Stimulated activated naive B cell treated with anti-CD40 and anti-IgM and Interleukin-4, amounts not matched to agents 10 μg/mL and 1 μg/mL and 100 μg/mL, for 72 hours (primary cell): ENCODE data around the gene ATF5.
A peak's percentile ranks its signal among the peaks of the same experiment; 100 is the strongest.

Experiments
- ATAC-seq, 2 donors: fragments of 150-1000 bp; cut with Tn5 transposase; replicated peaks; 2 replicates each; pipeline ENCODE4 v1.10.0; 2021; ENCODE audit warnings: moderate library complexity in 1 of 2
- DNase-seq: peaks from one replicate; pipeline ENCODE4 v3.0.0; 2021
- H3K27ac Mint-ChIP-seq: one replicate; pipeline ENCODE4 v1.8.0; 2022; ENCODE audit warnings: mild to moderate bottlenecking, mixed read lengths
- H3K27me3 Mint-ChIP-seq, 2 donors: one replicate each; pipeline ENCODE4 v1.8.0; 2022; ENCODE audit warnings: mixed read lengths in 2 of 2
- H3K36me3 Mint-ChIP-seq, 2 donors: one replicate each; pipeline ENCODE4 v1.8.0; 2022; ENCODE audit warnings: mixed read lengths in 2 of 2, mild to moderate bottlenecking in 1 of 2
- H3K4me1 Mint-ChIP-seq, 2 donors: one replicate each; pipeline ENCODE4 v1.8.0; 2022; ENCODE audit warnings: mixed read lengths in 2 of 2, mild to moderate bottlenecking in 1 of 2
- H3K4me3 Mint-ChIP-seq, 2 donors: one replicate each; pipeline ENCODE4 v1.8.0; 2022; ENCODE audit warnings: mild to moderate bottlenecking in 2 of 2, mixed read lengths in 2 of 2, moderate library complexity in 1 of 2
- H3K9me3 Mint-ChIP-seq, 2 donors: one replicate each; pipeline ENCODE4 v1.8.0; 2022; ENCODE audit warnings: mixed read lengths in 2 of 2, mild to moderate bottlenecking in 1 of 2

Gene ATF5

DNA sequence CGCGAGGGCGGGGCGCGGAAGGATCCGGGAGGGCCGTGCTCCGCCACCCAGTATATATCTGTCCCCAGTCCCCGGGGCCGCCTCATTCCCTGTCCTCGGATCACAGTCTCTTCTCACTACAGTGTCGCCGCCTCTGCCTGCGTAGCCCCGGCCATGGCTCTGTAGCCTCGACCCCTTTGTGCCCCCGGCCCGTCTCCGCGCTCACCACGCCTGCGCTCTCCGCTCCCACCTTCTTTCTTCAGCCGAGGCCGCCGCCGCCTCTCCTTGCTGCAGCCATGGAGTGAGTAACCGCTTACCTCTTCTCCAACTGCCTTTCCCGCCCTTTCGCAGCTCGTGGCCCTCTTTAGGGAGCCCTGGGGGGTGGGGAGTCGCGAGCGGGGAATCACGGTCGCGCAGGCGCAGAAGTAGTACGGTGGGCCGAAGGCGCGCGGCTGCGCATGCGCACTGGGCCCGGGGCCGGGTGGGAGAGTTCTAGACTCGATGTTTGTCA lies at the start of gene ATF5, which contains the start of gene NUP62:
Gene ATF5, plus strand, starts transcription at position 85 of the 490 bp plus-strand sequence. CDS start 1,646 bp downstream, outside the sequence.
Gene NUP62, minus strand, starts transcription at position 384 of the 490 bp plus-strand sequence. CDS start 19,697 bp downstream, outside the sequence.
- Mint-ChIP-seq H3K4me1 (peaks cover 51 to 80% of the 10 kb centered on the region in 2 donors), H3K27ac (peak within 1 kb of the TSS; percentile 96), H3K27me3 (no peaks in the 10 kb centered on the region), H3K4me3 (peak within 1 kb of the TSS; percentile 95), H3K9me3 (peaks cover 9 to 17% of the 10 kb centered on the region in 2 donors), H3K36me3 (peaks cover 75 to 81% of the 10 kb centered on the region in 2 donors)
- peak; percentile 85 for DNase-seq
- ATAC-seq, result peak; percentile 56 to 63

DNA sequence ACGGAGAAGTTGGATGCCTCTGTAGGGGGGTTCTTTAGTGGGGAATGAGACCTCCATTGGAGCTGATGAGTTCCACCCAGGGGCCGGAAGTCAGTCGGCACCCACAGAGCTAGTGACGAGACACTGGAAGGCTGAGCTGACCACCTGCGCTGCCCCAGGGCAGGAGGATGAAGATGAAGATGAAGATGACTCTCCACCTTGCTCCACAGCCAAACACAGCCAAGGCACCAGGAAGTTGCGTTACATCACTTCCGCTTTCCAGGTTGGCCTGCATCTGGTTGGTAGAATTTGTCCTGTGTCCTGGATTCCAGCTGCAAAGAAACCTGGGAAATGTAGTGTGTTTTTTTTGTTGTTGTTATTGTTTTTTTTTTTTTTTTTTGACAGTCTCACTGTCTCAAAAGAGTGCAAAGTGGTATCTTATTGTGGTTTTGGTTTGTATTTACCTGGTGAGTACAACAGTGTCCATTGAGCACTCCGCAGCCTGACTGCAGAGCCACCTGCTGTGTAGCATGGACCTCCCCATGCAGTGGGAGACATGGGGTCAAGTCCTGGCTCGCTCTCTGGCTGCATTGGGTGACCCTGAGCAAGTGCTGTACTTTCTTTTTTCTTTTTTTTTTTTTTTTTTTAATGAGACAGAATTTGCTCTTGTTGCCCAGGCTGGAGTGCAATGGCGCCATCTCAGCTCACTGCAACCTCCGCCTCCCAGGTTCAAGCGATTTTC lies 49.6 kb upstream of the ATF5 start:
- Mint-ChIP-seq H3K27ac (peak overlapping the region; percentile 42), H3K9me3 (peaks cover 0 to 2% of the 10 kb centered on the region in 2 donors), H3K36me3 (peaks cover 54 to 64% of the 10 kb centered on the region in 2 donors), H3K4me3 (peak overlapping the region in 1 of 2 donors; percentile 9), H3K27me3 (no peaks in the 10 kb centered on the region), H3K4me1 (peaks cover 31 to 71% of the 10 kb centered on the region in 2 donors)
- ATAC-seq (no peak), DNase-seq (no peak)

DNA sequence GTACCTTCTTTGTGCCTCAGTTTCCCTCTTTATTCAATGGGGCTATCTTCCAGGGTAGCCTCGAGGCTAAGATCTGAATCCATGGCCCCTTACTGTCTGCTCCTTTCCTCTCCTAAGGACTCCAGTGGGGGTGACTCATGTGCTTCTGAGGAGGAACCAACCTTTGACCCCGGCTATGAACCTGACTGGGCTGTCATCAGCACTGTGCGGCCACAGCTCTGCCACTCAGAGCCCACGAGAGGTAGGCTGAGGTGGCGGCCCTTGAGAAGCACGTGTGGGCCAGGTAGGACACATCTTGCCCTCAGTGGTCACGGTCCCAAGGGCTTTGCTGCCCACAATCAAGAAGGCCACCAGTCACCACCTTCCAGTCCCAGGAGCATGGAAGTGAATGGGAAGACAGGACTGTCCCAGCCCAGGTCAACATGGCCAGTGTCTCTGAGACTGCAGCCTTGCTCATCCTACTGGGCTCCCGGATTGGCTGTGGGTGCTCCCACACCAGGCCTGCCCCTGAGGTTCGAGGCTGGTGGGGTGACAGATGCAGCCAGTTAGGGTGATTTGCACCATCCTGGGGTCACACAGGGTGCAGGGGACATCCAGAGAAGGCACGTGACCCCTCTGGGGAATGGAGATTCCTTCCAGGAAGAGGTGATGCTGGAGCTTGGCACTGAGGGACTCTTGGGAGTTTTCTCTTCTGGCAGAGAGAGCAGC lies 48.7 kb upstream of the ATF5 start:
- H3K4me1 Mint-ChIP-seq, result peaks cover 33 to 72% of the 10 kb centered on the region in 2 donors
- H3K9me3 Mint-ChIP-seq, result peaks cover 0 to 2% of the 10 kb centered on the region in 2 donors
- no peaks in the 10 kb centered on the region for H3K27me3 Mint-ChIP-seq
- H3K4me3 Mint-ChIP-seq, result no peak overlapping the region
- no peak for ATAC-seq
- H3K36me3 Mint-ChIP-seq, result peaks cover 60 to 73% of the 10 kb centered on the region in 2 donors
- H3K27ac Mint-ChIP-seq, result no peak overlapping the region
- DNase-seq, result no peak

GRCh38 chr19:49881186-49881585 lies 47.8 kb upstream of the ATF5 start:
- DNase-seq (no peak), ATAC-seq (no peak)
- no peak overlapping the region for H3K4me3 Mint-ChIP-seq
- peaks cover 29 to 71% of the 10 kb centered on the region in 2 donors for H3K4me1 Mint-ChIP-seq
- peaks cover 61 to 74% of the 10 kb centered on the region in 2 donors for H3K36me3 Mint-ChIP-seq
- no peaks in the 10 kb centered on the region for H3K27me3 Mint-ChIP-seq
- H3K9me3 Mint-ChIP-seq, result peaks cover 0 to 2% of the 10 kb centered on the region in 2 donors
- no peak overlapping the region for H3K27ac Mint-ChIP-seq

DNA sequence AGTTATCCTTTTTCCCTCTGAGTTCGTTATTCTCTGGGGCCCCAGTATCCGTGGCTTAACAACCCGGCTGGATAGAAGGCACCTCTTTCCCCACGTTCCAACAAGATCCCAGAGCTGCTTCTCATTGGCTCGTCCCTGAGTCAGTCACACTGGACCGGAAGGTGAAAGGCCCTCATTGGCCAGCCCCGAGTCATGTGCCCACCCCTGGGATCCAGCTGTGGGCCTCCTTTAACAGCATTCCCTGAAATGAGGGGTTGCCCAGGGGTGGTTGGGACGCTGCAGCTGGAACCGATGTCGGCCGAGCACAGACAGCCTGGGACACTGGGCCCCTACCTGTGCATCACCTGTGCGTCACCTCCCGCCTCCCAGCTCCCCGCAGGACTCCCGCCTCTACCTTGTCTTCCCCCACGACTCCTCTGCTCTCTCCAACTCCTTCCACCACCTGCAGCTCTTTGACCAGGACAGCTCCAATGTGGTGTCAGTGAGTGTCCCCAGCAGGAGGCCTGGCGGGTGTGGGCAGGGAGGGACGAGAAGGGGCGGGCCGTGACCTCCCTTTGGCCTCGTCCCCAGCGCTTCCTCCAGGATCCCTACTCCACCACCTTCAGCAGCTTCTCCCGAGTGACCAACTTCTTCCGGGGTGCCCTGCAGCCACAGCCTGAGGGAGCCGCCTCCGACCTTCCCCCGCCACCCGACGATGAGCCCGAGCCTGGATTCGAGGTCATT lies 47.2 kb upstream of the ATF5 start:
- H3K36me3 Mint-ChIP-seq, result peaks cover 66 to 79% of the 10 kb centered on the region in 2 donors
- DNase-seq (no peak), ATAC-seq (no peak)
- H3K27me3 Mint-ChIP-seq, result no peaks in the 10 kb centered on the region
- peaks cover 29 to 77% of the 10 kb centered on the region in 2 donors for H3K4me1 Mint-ChIP-seq
- H3K9me3 Mint-ChIP-seq, result peaks cover 0 to 2% of the 10 kb centered on the region in 2 donors
- peak overlapping the region; percentile 79 for H3K27ac Mint-ChIP-seq
- H3K4me3 Mint-ChIP-seq, result peak overlapping the region in 1 of 2 donors; percentile 36

DNA sequence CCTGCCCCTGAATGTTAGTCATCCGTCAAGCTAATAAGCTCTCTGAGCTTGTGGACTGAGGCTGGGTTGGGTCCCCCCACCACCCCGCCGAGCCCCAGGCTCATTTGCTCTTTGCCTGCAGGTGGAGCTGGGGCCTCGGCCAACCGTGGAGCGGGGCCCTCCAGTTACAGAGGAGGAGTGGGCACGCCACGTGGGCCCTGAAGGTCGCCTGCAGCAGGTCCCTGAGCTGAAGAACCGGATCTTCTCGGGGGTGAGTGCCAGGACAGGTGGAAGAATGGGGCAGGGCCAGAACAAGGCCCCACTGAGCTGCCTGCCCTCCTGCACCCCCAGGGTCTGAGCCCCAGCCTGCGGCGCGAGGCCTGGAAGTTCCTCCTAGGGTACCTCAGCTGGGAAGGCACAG lies 46.4 kb upstream of the ATF5 start:
- H3K36me3 Mint-ChIP-seq, result peaks cover 69 to 87% of the 10 kb centered on the region in 2 donors

GRCh38 chr19:49883094-49883493 lies 45.9 kb upstream of the ATF5 start:
- Mint-ChIP-seq H3K9me3 (peaks cover 0 to 2% of the 10 kb centered on the region in 2 donors), H3K27me3 (no peaks in the 10 kb centered on the region), H3K4me3 (no peak overlapping the region), H3K4me1 (peaks cover 40 to 87% of the 10 kb centered on the region in 2 donors), H3K36me3 (peaks cover 69 to 89% of the 10 kb centered on the region in 2 donors), H3K27ac (peak overlapping the region; percentile 60)
- DNase-seq, result no peak
- no peak for ATAC-seq

More for the DNA sequence above, 46.4 kb upstream of the ATF5 start:
- H3K27me3 Mint-ChIP-seq, result no peaks in the 10 kb centered on the region
- no peak overlapping the region for H3K4me3 Mint-ChIP-seq
- ATAC-seq (no peak), DNase-seq (no peak)
- H3K27ac Mint-ChIP-seq, result peak overlapping the region; percentile 73
- peaks cover 37 to 86% of the 10 kb centered on the region in 2 donors for H3K4me1 Mint-ChIP-seq
- peaks cover 0 to 2% of the 10 kb centered on the region in 2 donors for H3K9me3 Mint-ChIP-seq

GRCh38 chr19:49884109-49884508 lies 44.9 kb upstream of the ATF5 start:
- Mint-ChIP-seq H3K27me3 (no peaks in the 10 kb centered on the region), H3K9me3 (peaks cover 0 to 4% of the 10 kb centered on the region in 2 donors), H3K27ac (peak overlapping the region; percentile 85), H3K4me1 (peaks cover 39 to 87% of the 10 kb centered on the region in 2 donors), H3K36me3 (peaks cover 73 to 91% of the 10 kb centered on the region in 2 donors), H3K4me3 (no peak overlapping the region)
- DNase-seq, result no peak
- ATAC-seq, result no peak

GRCh38 chr19:49884760-49885159 lies 44.2 kb upstream of the ATF5 start:
- Mint-ChIP-seq H3K9me3 (peaks cover 0 to 4% of the 10 kb centered on the region in 2 donors), H3K4me3 (no peak overlapping the region), H3K27me3 (no peaks in the 10 kb centered on the region), H3K27ac (peak overlapping the region; percentile 85), H3K4me1 (peaks cover 43 to 88% of the 10 kb centered on the region in 2 donors), H3K36me3 (peaks cover 75 to 93% of the 10 kb centered on the region in 2 donors)
- ATAC-seq, result no peak
- DNase-seq, result no peak

DNA sequence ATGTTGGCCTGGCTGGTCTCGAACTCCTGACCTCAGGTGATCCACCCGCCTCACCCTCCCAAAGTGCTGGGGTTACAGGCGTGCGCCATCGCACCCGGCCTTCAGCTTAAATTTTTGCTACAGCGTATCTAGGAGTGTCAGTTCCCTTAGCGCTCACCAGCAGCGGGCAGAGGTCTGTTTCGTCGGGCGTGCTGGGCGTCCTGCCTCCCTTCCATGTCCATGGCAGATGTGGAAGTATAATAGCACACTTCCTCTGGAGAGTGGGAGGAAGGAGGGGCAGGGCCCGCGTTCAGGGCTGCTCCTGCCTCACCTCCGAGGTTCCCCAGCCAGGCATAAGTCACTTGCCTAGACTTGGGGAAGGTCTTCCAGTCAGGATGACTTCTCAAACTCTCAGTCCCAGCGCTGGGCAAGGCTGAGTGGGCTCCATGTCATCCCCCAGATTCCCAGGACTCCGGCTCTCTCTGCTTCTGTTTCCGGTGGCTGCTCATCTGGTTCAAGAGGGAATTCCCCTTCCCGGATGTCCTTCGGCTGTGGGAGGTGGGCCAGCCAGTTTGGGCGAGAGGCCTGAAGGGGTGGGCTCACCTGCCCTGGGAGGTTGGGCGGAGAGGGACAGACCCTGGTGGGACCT lies 41.9 kb upstream of the ATF5 start:
- no peaks in the 10 kb centered on the region for H3K27me3 Mint-ChIP-seq
- DNase-seq (no peak), ATAC-seq (peak; percentile 1 to 2)
- peaks cover 9 to 11% of the 10 kb centered on the region in 2 donors for H3K9me3 Mint-ChIP-seq
- H3K27ac Mint-ChIP-seq, result peak overlapping the region; percentile 94
- H3K4me1 Mint-ChIP-seq, result peaks cover 45 to 89% of the 10 kb centered on the region in 2 donors
- H3K36me3 Mint-ChIP-seq, result peaks cover 78 to 93% of the 10 kb centered on the region in 2 donors
- H3K4me3 Mint-ChIP-seq, result peak overlapping the region; percentile 64 to 79

DNA sequence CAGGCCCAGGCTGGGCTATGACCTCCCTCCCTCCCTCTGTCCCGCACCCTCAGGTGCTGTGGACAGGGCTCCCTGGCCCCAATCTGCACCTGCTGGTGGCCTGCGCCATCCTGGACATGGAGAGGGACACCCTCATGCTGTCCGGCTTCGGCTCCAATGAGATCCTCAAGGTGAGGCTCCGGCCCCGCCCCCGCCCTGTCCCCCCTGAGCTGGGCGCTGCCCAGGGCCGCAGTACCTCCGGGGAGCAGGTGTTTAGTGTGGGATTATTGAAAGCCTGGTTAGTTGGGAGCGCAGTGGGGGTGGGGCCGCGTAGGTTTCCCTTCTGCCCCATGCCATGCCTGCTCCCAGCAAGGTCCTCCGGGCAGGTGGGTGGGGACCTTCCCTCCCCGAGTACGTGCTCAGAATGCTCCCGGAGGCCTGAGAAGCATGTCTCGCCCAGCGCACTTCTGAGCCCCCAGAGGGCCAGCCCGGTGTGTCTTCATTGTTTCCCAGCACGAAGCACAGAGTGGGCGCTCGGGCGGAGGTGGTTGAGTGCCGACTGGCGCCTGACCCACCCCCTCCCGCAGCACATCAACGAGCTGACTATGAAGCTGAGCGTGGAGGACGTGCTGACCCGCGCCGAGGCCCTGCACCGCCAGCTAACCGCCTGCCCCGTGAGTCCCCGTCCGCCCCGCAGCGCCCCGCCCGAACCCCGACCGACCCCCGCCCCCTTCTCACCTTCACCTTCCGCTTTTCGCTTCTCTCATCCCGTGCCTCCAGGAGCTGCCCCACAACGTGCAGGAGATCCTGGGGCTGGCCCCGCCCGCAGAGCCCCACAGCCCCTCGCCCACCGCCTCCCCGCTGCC lies 41.1 kb upstream of the ATF5 start:
- no peaks in the 10 kb centered on the region for H3K27me3 Mint-ChIP-seq
- DNase-seq (peak; percentile 42), ATAC-seq (peak; percentile 22 to 30)

DNA sequence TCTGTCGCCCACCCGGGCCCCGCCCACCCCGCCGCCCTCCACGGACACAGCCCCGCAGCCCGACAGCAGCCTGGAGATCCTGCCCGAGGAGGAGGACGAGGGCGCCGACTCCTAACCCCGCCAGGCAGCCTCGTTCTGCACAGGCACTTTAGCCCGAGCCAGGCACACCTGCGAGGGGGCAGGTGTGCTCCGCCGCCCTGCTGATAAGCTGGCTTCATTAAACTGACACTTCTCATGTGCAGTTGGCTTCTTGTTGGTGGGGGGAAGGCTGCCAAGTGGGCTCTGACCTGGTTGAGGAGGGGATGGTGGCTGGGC lies 40.5 kb upstream of the ATF5 start:
- Mint-ChIP-seq H3K4me3 (peak overlapping the region; percentile 76 to 79), H3K36me3 (peaks cover 80 to 93% of the 10 kb centered on the region in 2 donors), H3K27ac (peak overlapping the region; percentile 94), H3K27me3 (no peaks in the 10 kb centered on the region), H3K4me1 (peaks cover 53 to 91% of the 10 kb centered on the region in 2 donors), H3K9me3 (peaks cover 11 to 18% of the 10 kb centered on the region in 2 donors)
- DNase-seq (no peak), ATAC-seq (peak; percentile 7 to 11)

More for the DNA sequence above, 41.1 kb upstream of the ATF5 start:
- peak overlapping the region; percentile 94 for H3K27ac Mint-ChIP-seq
- peaks cover 51 to 90% of the 10 kb centered on the region in 2 donors for H3K4me1 Mint-ChIP-seq
- peaks cover 79 to 93% of the 10 kb centered on the region in 2 donors for H3K36me3 Mint-ChIP-seq
- peaks cover 13 to 14% of the 10 kb centered on the region in 2 donors for H3K9me3 Mint-ChIP-seq
- H3K4me3 Mint-ChIP-seq, result peak overlapping the region; percentile 64 to 79
